Lower leg skin (tissue), 4 donors: ENCODE results near the gene MVB12B. TPM values are rescaled to one million over a fixed set of nuclear protein-coding genes. Genes with fewer than 3 reads are reported as not detected.

ENCODE experiments used
- DNase-seq, 2 donors: peaks; one replicate each; pipeline ENCODE4 v3.0.0-alpha.2; 2019; ENCODE audit warnings: low spot score in 2 of 2
- H3K4me3 ChIP-seq: fragments of 200-600 bp; sonication (generic); 2 replicates; pipeline ENCODE4 v1.5.1; 2017; ENCODE audit warnings: mild to moderate bottlenecking, low read depth; ENCODE audit not compliant: poor library complexity, severe bottlenecking
- POLR2A ChIP-seq, 2 donors: fragments of 450-650 bp; IDR thresholded peaks; one replicate each; pipeline ENCODE4 v1.6.1; 2016 to 2017; ENCODE audit warnings: antibody characterized with exemption in 2 of 2, mild to moderate bottlenecking in 1 of 2, moderate library complexity in 1 of 2
- WGBS, 2 donors: methylation state at CpG; one replicate each; pipeline ENCODE4 v1.1.5; 2018; 5-methylcytosine and 5-hydroxymethylcytosine counted together
- intact Hi-C: fragments of 100-400 bp; cut with DNase I; formaldehyde crosslinking; loops from one replicate; pipeline ENCODE4 v1.15.0; 2023; ENCODE audit warnings: low total_unique reads
- total RNA-seq, 4 donors: library from RNA; depleted of rRNA; stranded (reverse); fragments of >200 nt; gene quantifications; one replicate each; pipeline ENCODE4 v1.1.0, GENCODE V29; 2016
- TF ChIP-seq, protein P1 (sequence below), 3 donors: fragments of 450-650 bp; IDR thresholded peaks; one replicate each; pipeline ENCODE4 v1.5.1; 2016; ENCODE audit warnings: antibody characterized with exemption in 3 of 3, mild to moderate bottlenecking in 3 of 3, moderate library complexity in 2 of 3

The MVB12B gene
- total RNA-seq, 4 donors from 2014 or later: 8.6 to 12.5 (median 10.9) TPM

DNA sequence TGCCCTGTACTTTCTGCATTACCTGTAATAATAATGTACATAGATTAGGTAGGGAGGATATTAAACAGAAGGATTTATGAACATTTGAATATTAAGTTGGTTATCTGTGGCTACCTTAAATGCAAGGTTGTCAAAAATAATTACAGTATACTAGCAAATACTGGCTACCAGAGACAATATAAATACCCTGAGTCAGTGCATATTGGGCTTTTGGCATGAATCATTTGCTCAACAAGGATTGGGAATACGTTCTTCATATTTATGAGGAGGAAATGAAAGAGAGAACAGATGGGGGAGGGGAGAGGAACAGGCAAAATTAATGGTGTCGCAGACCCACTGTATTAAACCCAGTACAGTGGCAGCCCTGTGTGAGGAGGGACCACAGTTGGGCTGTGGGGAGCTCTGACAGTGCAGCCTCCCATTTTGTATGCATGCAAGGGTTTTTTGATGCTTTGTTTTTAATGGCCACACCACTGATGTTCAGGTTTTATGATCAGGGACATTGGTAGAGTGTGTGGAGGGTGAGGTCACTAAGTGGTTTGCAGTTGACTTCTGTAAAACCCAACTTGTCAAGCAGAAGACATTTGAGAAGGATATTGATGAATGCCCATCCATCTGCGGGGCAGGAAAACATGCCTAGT, 56.9 kb downstream of the MVB12B start:
- 71 to 73% methylated on average over 3 of the region's 3 CpGs for WGBS, 2 donors
- no peak for DNase-seq
- TF ChIP-seq POLR2A (IDR thresholded peaks at IDR 0.05): no peak
- TF ChIP-seq, protein P1, sequence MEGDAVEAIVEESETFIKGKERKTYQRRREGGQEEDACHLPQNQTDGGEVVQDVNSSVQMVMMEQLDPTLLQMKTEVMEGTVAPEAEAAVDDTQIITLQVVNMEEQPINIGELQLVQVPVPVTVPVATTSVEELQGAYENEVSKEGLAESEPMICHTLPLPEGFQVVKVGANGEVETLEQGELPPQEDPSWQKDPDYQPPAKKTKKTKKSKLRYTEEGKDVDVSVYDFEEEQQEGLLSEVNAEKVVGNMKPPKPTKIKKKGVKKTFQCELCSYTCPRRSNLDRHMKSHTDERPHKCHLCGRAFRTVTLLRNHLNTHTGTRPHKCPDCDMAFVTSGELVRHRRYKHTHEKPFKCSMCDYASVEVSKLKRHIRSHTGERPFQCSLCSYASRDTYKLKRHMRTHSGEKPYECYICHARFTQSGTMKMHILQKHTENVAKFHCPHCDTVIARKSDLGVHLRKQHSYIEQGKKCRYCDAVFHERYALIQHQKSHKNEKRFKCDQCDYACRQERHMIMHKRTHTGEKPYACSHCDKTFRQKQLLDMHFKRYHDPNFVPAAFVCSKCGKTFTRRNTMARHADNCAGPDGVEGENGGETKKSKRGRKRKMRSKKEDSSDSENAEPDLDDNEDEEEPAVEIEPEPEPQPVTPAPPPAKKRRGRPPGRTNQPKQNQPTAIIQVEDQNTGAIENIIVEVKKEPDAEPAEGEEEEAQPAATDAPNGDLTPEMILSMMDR (IDR thresholded peaks at IDR 0.05): no peak
- intact Hi-C loops: no loop called here
- H3K4me3 ChIP-seq: no peak overlapping the region

DNA sequence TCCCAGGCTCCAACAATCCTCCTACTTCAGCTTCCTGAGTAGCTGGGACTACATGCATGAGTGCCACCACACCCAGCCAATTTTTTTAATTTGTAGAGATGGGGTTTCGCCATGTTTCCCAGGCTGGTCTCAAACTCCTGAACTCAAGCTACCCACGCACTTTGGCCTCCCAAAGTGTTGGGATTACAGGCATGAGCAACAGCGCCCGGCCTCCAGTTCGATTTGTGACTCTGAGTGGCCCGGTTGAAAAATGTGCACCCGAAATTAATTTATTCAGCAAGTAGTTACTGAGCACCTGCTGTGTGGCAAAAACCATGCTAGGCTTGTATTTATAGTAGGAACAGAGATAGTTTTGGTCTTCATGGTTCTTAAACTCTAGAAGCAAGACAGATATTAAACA, 58.3 kb downstream of the MVB12B start:
- TF ChIP-seq, protein P1 (IDR thresholded peaks at IDR 0.05): no peak
- TF ChIP-seq POLR2A (IDR thresholded peaks at IDR 0.05): no peak
- WGBS, 2 donors: 89 to 97% methylated on average over 7 of the region's 7 CpGs
- intact Hi-C loops: no loop called here
- no peak for DNase-seq
- H3K4me3 ChIP-seq: no peak overlapping the region

DNA sequence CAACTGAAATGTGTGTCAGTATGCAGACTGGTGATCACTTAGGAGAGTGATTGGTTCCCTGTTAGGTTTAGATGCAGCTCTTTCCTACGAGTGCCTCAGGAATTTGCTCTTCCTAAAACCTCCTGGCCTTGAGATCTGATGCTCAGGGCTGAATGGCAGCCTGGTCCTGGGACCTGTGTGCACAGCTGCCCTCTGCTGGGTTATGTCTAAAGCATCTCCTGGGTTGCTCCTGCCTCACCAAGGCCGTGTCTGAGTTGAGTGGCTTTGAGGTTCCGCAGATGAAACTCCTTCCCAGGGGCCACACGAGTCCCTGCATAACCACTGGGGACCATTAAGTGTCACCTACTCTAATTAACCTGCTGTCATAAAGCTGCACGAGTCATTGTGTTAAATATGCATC, 59.5 kb downstream of the MVB12B start:
- intact Hi-C loops: no loop called here
- WGBS, 2 donors: 74 to 81% methylated on average over 5 of the region's 5 CpGs
- no peak overlapping the region for H3K4me3 ChIP-seq
- no peak for DNase-seq
- TF ChIP-seq POLR2A (IDR thresholded peaks at IDR 0.05): no peak
- TF ChIP-seq, protein P1 (IDR thresholded peaks at IDR 0.05): no peak

DNA sequence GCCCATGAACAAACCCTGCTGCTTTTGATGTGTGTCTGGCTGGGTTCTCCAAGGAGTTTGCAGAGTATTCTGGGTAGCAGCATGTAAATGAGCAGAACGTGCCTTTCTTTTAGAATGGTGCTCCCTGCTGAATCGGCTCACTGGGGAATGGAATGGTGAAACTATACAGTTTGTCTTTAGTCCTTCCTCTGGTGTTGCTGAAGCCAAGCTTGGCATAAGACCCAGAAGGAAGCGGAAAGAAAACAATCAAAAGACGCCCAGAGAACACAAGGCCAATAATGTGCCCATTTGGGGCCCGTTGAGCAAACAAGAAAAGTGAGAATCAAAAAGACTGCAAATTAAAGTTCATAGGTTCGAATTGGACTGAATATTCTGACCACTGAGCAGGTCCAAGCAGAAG, 60.1 kb downstream of the MVB12B start:
- 79 to 80% methylated on average over 6 of the region's 6 CpGs for WGBS, 2 donors
- TF ChIP-seq, protein P1 (IDR thresholded peaks at IDR 0.05): no peak
- TF ChIP-seq POLR2A (IDR thresholded peaks at IDR 0.05): no peak
- intact Hi-C loops: no loop called here
- H3K4me3 ChIP-seq: no peak overlapping the region
- no peak for DNase-seq

DNA sequence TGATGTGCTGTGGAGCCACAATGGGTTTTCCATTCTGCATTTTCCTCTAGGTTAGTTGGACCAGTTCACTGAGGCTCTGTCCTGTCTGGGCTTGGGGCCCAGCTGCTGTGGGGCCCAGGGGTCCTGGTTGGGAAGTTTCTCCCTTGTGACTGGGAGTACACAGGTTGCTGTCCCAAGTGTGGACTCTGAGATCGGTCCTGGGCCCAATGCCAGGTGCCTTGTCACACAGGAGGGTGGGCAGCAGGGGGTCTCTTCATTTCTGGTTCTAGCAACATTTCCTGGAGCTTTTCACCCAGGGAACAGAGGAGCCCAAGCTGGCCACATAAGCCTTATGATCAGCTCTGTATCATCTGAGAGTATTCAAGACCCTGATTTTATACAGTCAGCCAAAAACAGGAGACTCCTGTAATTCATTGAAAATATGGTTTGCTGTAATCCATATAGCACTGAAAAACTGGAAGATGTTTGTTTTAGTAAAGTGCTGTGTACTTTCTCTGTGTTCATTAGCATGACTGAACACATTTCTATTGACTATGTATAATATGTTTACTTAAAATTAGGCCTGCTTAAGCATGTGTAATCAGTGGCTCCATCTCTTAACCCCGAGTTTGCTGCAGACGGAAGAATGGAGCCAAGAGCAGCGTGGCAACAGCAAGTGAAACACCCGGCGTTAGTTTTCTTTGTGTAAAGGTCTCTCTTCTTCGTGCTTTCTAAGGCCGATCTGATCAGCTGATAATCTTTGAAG, 62.5 kb downstream of the MVB12B start:
- intact Hi-C loops: no loop called here
- no peak for DNase-seq
- no peak overlapping the region for H3K4me3 ChIP-seq
- 63 to 69% methylated on average over 8 of the region's 8 CpGs for WGBS, 2 donors
- no peak for TF ChIP-seq POLR2A (IDR thresholded peaks at IDR 0.05)
- TF ChIP-seq, protein P1 (IDR thresholded peaks at IDR 0.05): no peak
